ENCODE measurements around the gene CSH2.
"Not testable (repeated sequence)": the region's sequence is repeated elsewhere in the genome, so short reads cannot be mapped to it uniquely, and the experiment has no call there.

CSH2 gene

GRCh38 chr17:63855185-63855584, 18.3 kb downstream of the CSH2 start:
- TF ChIP-seq Cebpa-rat (IDR thresholded peaks at IDR 0.05), result no peak
- Histone ChIP-seq H3K4me1 (no peaks in the 10 kb centered on the region), H3K27me3 (no peaks in the 10 kb centered on the region), H3K36me3 (no peaks in the 10 kb centered on the region), H3K9me3 (replicated peaks in 1 of 11) (no peaks in the 10 kb centered on the region), H3K27ac (no peak overlapping the region), H3K9ac (no peak overlapping the region), H3K4me2 (no peak overlapping the region), H4K20me1 (no peaks in the 10 kb centered on the region), H3K4me3 (no peak overlapping the region)

GRCh38 chr17:63854709-63855108, 18.8 kb downstream of the CSH2 start:
- Histone ChIP-seq H3K9ac (no peak overlapping the region), H3K4me3 (no peak overlapping the region)

DNA sequence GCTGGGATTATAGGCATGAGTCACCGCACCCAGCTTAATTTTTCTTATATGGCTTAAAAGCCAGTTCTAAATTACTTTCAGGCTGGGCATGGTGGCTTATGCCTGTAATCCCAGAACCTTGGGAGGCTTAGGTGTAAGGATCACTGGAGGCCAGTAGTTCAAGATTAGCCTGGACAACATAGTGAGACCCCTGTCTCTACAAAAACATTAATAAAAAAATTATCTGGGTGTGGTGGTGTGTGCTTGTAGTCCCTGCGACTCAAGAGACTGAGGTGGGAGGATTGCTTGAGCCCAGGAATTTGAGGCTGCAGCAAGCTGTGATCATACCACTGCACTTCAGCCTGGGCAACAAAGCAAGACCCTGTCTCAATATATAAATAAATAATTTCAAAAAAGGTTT, 20.2 kb downstream of the CSH2 start:
- no peaks in the 10 kb centered on the region for H4K20me1 ChIP-seq
- H3K9ac ChIP-seq, result no peak overlapping the region
- no peaks in the 10 kb centered on the region for H3K27me3 ChIP-seq
- H3K4me2 ChIP-seq, result no peak overlapping the region
- no peaks in the 10 kb centered on the region for H3K4me1 ChIP-seq
- H3K27ac ChIP-seq, result no peak overlapping the region
- H3K4me3 ChIP-seq, result no peak overlapping the region
- H3K36me3 ChIP-seq, result no peaks in the 10 kb centered on the region
- peaks cover 3 to 16% (median 13%) of the 10 kb centered on the region in 11 experiments; a peak in 18 of 22 replicates for H3K9me3 ChIP-seq (replicated peaks in 1 of 11)
- TF ChIP-seq Cebpa-rat (IDR thresholded peaks at IDR 0.05), result no peak

More at GRCh38 chr17:63854709-63855108, 18.8 kb downstream of the CSH2 start:
- Histone ChIP-seq H4K20me1 (no peaks in the 10 kb centered on the region), H3K9me3 (replicated peaks in 1 of 11) (peaks cover 0 to 1% (median 0%) of the 10 kb centered on the region in 11 experiments; a peak in 4 of 22 replicates), H3K36me3 (no peaks in the 10 kb centered on the region), H3K4me1 (no peaks in the 10 kb centered on the region), H3K27me3 (no peaks in the 10 kb centered on the region), H3K27ac (no peak overlapping the region), H3K4me2 (no peak overlapping the region)
- no peak for TF ChIP-seq Cebpa-rat (IDR thresholded peaks at IDR 0.05)

DNA sequence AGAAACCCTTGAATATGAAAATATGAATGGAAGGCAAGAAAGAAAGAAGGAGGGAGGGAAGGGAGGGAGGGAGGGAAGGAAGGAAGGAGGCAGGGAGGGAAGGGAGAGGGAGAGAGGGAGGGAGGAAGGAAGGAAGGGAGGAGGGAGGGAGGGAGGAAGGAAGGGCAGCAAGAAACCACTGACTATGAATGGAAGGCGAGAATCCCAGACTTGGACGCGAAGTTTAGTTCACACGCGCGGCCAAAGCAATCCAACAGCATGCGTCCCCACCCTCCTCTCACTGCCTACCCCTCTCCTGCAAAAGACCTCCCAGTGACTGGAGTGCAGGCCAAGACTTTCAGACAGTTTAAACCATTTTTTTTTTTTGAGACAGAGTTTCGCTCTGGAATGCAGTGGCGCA, 23.1 kb downstream of the CSH2 start:
- H3K4me1 ChIP-seq, result peaks cover 0 to 6% (median 3%) of the 10 kb centered on the region in 10 experiments; a peak in 10 of 20 replicates
- H3K27me3 ChIP-seq, result no peaks in the 10 kb centered on the region
- TF ChIP-seq Cebpa-rat (IDR thresholded peaks at IDR 0.05), result no peak
- H3K4me3 ChIP-seq, result no peak overlapping the region
- H3K9me3 ChIP-seq (replicated peaks in 1 of 11), result peaks cover 6 to 21% (median 18%) of the 10 kb centered on the region in 11 experiments; a peak in 18 of 22 replicates
- H3K9ac ChIP-seq, result no peak overlapping the region
- H3K27ac ChIP-seq, result no peak overlapping the region
- H4K20me1 ChIP-seq, result no peaks in the 10 kb centered on the region
- H3K4me2 ChIP-seq, result no peak overlapping the region; a peak in 1 of 22 replicates
- no peaks in the 10 kb centered on the region for H3K36me3 ChIP-seq

DNA sequence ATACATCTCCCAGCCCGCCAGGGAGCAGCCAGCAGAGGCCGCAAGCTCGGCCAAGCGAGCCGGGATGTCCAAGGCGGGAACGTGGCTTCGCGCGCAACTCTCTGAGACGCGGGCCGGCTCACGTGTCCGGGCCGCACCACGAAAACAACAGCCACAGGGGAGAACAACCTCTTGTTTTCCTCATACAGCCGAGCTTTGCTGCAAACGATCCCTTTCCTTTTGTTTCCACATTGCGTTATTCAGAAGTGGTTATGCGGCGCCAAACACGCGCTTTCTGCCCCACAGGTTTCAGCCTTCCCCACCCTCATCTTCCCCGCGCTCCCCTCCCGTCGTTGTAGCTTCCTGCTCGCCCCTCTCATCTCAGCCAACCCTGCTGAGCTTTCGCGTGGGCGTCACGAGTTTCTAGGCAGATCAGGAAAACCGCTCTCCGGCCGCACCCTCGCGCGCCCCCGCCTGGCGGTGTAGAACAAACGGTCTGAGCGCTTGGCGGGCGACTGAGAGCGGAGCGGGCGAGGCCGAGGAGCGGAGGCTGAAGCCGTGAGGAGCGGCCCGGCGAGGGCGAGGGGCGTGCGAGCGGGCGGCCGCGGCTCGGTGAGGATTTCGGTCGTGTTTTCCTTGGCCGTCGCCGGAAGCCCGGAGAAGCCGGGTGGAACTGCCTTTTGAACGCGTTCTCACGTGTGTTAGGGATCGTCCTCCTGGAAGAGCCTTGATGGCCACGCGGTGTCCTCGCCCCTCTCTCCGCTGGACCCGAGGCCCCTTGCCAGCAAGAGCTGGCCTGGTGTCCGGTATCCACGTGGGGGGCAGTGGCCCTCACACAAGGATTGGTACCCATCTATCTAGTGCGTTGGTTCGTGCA, 24.4 kb downstream of the CSH2 start:
- Histone ChIP-seq H3K27ac (peak overlapping the region; percentile 48 to 85 (median 76); a peak in 20 of 22 replicates), H3K4me1 (peaks cover 8 to 20% (median 16%) of the 10 kb centered on the region in 10 experiments), H3K9ac (peak overlapping the region; percentile 60 to 81 (median 77); a peak in 21 of 22 replicates), H3K9me3 (replicated peaks in 1 of 11) (peaks cover 6 to 21% (median 18%) of the 10 kb centered on the region in 11 experiments; a peak in 18 of 22 replicates), H3K36me3 (no peaks in the 10 kb centered on the region), H3K4me3 (peak overlapping the region in 4 of 10 experiments; percentile 4 to 39 (median 19); a peak in 4 of 20 replicates), H4K20me1 (no peaks in the 10 kb centered on the region), H3K4me2 (peak overlapping the region in 10 of 11 experiments; percentile 3 to 47 (median 22); a peak in 12 of 22 replicates), H3K27me3 (no peaks in the 10 kb centered on the region)
- no peak for TF ChIP-seq Cebpa-rat (IDR thresholded peaks at IDR 0.05)

- Histone ChIP-seq H3K27ac (no peak overlapping the region), H4K20me1 (no peaks in the 10 kb centered on the region), H3K4me3 (no peak overlapping the region), H3K9me3 (replicated peaks in 1 of 11) (peaks cover 6 to 21% (median 18%) of the 10 kb centered on the region in 11 experiments; a peak in 18 of 22 replicates), H3K36me3 (no peaks in the 10 kb centered on the region), H3K9ac (no peak overlapping the region), H3K4me1 (peaks cover 11 to 25% (median 21%) of the 10 kb centered on the region in 10 experiments), H3K27me3 (no peaks in the 10 kb centered on the region), H3K4me2 (no peak overlapping the region)
- no peak for TF ChIP-seq Cebpa-rat (IDR thresholded peaks at IDR 0.05)
Observed at GRCh38 chr17:63847525-63848249, 25.8 kb downstream of the CSH2 start.

GRCh38 chr17:63845509-63845908, 28.0 kb downstream of the CSH2 start:
- H3K9ac ChIP-seq, result no peak overlapping the region
- peak overlapping the region in 4 of 11 experiments; percentile 87 to 95 (median 92); a peak in 7 of 22 replicates for H3K4me2 ChIP-seq
- peak in 5 of 11 experiments; percentile 20 to 70 (median 47); a peak in 4 of 22 replicates for TF ChIP-seq Cebpa-rat (IDR thresholded peaks at IDR 0.05)
- peaks cover 13 to 19% (median 16%) of the 10 kb centered on the region in 11 experiments; a peak in 18 of 22 replicates for H4K20me1 ChIP-seq
- peak overlapping the region in 4 of 11 experiments; percentile 93 to 98 (median 96); a peak in 3 of 22 replicates for H3K27ac ChIP-seq
- peaks cover 6 to 21% (median 18%) of the 10 kb centered on the region in 11 experiments; a peak in 18 of 22 replicates for H3K9me3 ChIP-seq (replicated peaks in 1 of 11)
- no peak overlapping the region for H3K4me3 ChIP-seq
- H3K27me3 ChIP-seq, result no peaks in the 10 kb centered on the region
- peaks cover 20 to 33% (median 30%) of the 10 kb centered on the region in 10 experiments for H3K4me1 ChIP-seq
- peaks cover 0 to 4% (median 0%) of the 10 kb centered on the region in 11 experiments; a peak in 2 of 22 replicates for H3K36me3 ChIP-seq

DNA sequence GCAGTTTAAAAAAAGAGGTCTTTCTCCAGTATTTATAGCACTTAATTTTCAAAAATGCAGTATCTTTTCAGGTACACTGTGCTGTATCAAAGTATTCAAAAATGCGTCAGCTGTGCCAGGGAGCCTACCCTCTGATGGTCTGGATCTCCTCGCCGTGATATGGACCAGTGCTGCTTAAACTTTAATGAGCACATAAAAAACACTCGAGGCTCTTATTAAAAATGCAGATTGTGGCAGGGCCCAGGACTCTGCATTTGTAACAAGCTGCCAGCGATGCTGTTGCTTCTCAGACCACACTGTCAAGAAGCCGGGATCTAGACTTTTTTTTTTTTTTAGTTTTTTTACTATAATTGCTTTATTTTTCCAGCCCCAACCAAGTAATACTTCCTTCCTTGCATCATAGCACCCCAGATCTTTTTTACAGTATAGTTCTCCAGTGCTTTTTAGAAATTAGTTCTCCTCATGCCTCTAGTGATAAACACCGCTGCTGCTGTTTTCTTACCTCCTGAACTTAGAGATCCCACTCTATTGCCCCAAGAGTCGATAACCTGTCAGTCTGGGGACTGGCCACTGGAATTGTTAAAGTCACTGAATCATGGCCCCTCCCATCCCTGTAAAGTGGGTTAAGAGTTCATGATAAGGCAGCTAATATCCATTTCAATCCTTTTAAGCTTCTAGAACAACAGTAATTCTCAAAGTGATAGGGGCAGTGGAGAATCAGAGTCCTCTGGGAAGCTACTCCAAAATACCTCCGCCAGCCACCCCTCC, 29.4 kb downstream of the CSH2 start:
- H3K27me3 ChIP-seq, result no peaks in the 10 kb centered on the region
- H4K20me1 ChIP-seq, result peaks cover 20 to 34% (median 29%) of the 10 kb centered on the region in 11 experiments; a peak in 21 of 22 replicates
- no peak for TF ChIP-seq Cebpa-rat (IDR thresholded peaks at IDR 0.05)
- peaks cover 6 to 15% (median 12%) of the 10 kb centered on the region in 11 experiments; a peak in 18 of 22 replicates for H3K9me3 ChIP-seq (replicated peaks in 1 of 11)
- peak overlapping the region; percentile 90 to 98 (median 96); a peak in 21 of 22 replicates for H3K27ac ChIP-seq
- H3K4me2 ChIP-seq, result peak overlapping the region; percentile 85 to 95 (median 89)
- H3K36me3 ChIP-seq, result peaks cover 0 to 5% (median 0%) of the 10 kb centered on the region in 11 experiments; a peak in 2 of 22 replicates
- peaks cover 34 to 47% (median 44%) of the 10 kb centered on the region in 10 experiments for H3K4me1 ChIP-seq
- peak overlapping the region; percentile 82 to 99 (median 95); a peak in 21 of 22 replicates for H3K9ac ChIP-seq
- peak overlapping the region; percentile 78 to 100 (median 95); a peak in 19 of 20 replicates for H3K4me3 ChIP-seq

DNA sequence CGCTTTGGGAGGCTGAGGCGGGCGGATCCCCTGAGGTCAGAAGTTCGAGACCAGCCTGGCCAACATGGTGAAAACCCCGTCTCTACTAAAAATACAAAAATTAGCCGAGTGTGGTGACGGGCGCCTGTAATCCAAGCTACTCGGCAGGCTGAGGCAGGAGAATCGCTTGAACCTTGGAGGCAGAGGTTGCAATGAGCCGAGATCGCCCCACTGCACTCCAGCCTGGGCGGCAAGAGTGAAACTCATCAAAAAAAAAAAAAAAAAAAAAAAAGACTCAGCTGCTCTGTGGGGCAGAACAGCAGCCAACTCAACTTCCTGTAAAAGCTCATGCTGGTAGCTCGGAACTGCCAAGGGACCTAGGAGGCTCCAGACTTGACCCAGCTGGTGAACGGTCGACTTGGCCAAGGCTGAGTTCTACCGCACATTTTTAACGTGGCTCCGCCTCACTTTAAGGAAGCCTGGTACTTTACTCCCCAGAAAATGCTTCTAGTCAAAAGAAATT, 30.0 kb downstream of the CSH2 start:
- peak overlapping the region; percentile 78 to 100 (median 95) for H3K4me3 ChIP-seq
- H3K9me3 ChIP-seq (replicated peaks in 1 of 11); H3K27me3 ChIP-seq; H3K36me3 ChIP-seq: not testable (repeated sequence)
- H3K27ac ChIP-seq, result peak overlapping the region; percentile 90 to 98 (median 96)
- peak overlapping the region; percentile 82 to 99 (median 95) for H3K9ac ChIP-seq
- H4K20me1 ChIP-seq, result peaks cover 26 to 40% (median 36%) of the 10 kb centered on the region in 11 experiments
- peaks cover 41 to 54% (median 51%) of the 10 kb centered on the region in 10 experiments for H3K4me1 ChIP-seq
- peak overlapping the region; percentile 85 to 95 (median 89) for H3K4me2 ChIP-seq

All from BLaER1 treated with 17β-estradiol and CSF1 and Interleukin-3, amounts not matched to agents 10 nM and 100 nM (cell line).